Measurements from ENCODE around the gene CSPG5. TPM values are rescaled to one million over a fixed set of nuclear protein-coding genes. Genes with fewer than 3 reads are reported as not detected.

CSPG5 gene
- polyA plus RNA-seq, 1 donor (not counting 4 experiments of a cell fraction or from before 2014, with no cell fraction given) = 0.14 TPM

GRCh38 chr3:47590216-47590615 is 11.6 kb upstream of the CSPG5 start:
- Histone ChIP-seq H3K9me1 (ENCODE audit: control insufficient read depth, extremely low read depth, insufficient read depth, low read length) (no peaks in the 10 kb centered on the region), H3K4me1 (ENCODE audit: control insufficient read depth, extremely low read depth, insufficient read depth, low read length) (peaks cover 5% of the 10 kb centered on the region), H3K79me2 (ENCODE audit: control insufficient read depth, insufficient read depth, low read length) (no peaks in the 10 kb centered on the region), H2AFZ (ENCODE audit: control insufficient read depth, low read length) (no peak overlapping the region), H3K36me3 (ENCODE audit: control insufficient read depth in 2 of 2, extremely low read depth in 1 of 2, insufficient read depth in 2 of 2, low read length in 2 of 2) (peaks cover 20 to 29% of the 10 kb centered on the region in 2 experiments), H3K4me3 (ENCODE audit: control insufficient read depth in 2 of 3, extremely low read depth in 1 of 3, insufficient read depth in 2 of 3, low read depth in 1 of 3, low read length in 3 of 3) (no peak overlapping the region), H3K4me2 (ENCODE audit: control insufficient read depth, extremely low read depth, insufficient read depth, low read depth, low read length) (no peak overlapping the region), H3K9me3 (ENCODE audit: control insufficient read depth, low read depth, low read length) (no peaks in the 10 kb centered on the region), H4K20me1 (ENCODE audit: control insufficient read depth, extremely low read depth, insufficient read depth, low read length) (no peaks in the 10 kb centered on the region), H3K27me3 (ENCODE audit: control insufficient read depth, extremely low read depth, insufficient read depth, low read length) (no peaks in the 10 kb centered on the region), H3K9ac (ENCODE audit: control insufficient read depth, extremely low read depth, insufficient read depth, low read length) (no peak overlapping the region), H3K27ac (ENCODE audit: control insufficient read depth, insufficient read depth, low read length) (no peak overlapping the region)
- dilution Hi-C loops (cut with MboI; ENCODE audit: extremely low pct_ligation_motif_present, low sequenced_read_pairs) = no loop called here
- DNase-seq (ENCODE audit: low read depth, low spot score) (no peak), FAIRE-seq (no peak)
- TF ChIP-seq CTCF (optimal IDR thresholded peaks at IDR 0.05 in 1 of 3, IDR thresholded peaks at IDR 0.05 in 1 of 3, conservative IDR thresholded peaks at IDR 0.05 in 1 of 3; ENCODE audit: extremely low read depth in 1 of 3, insufficient read depth in 2 of 3, low read length in 3 of 3) (no peak), EZH2 (IDR thresholded peaks at IDR 0.05; ENCODE audit: low read length) (no peak)

- no peaks in the 10 kb centered on the region for H3K27me3 ChIP-seq (ENCODE audit: control insufficient read depth, extremely low read depth, insufficient read depth, low read length)
- no peak overlapping the region for H3K4me3 ChIP-seq (ENCODE audit: control insufficient read depth in 2 of 3, extremely low read depth in 1 of 3, insufficient read depth in 2 of 3, low read depth in 1 of 3, low read length in 3 of 3)
- H3K9me3 ChIP-seq (ENCODE audit: control insufficient read depth, low read depth, low read length) = no peaks in the 10 kb centered on the region
- H3K79me2 ChIP-seq (ENCODE audit: control insufficient read depth, insufficient read depth, low read length) = no peaks in the 10 kb centered on the region
- FAIRE-seq = no peak
- H3K4me1 ChIP-seq (ENCODE audit: control insufficient read depth, extremely low read depth, insufficient read depth, low read length) = peaks cover 3% of the 10 kb centered on the region
- H3K9me1 ChIP-seq (ENCODE audit: control insufficient read depth, extremely low read depth, insufficient read depth, low read length) = no peaks in the 10 kb centered on the region
- no peaks in the 10 kb centered on the region for H4K20me1 ChIP-seq (ENCODE audit: control insufficient read depth, extremely low read depth, insufficient read depth, low read length)
- no peak overlapping the region for H2AFZ ChIP-seq (ENCODE audit: control insufficient read depth, low read length)
- H3K4me2 ChIP-seq (ENCODE audit: control insufficient read depth, extremely low read depth, insufficient read depth, low read depth, low read length) = no peak overlapping the region
- TF ChIP-seq EZH2 (IDR thresholded peaks at IDR 0.05; ENCODE audit: low read length) (no peak), CTCF (optimal IDR thresholded peaks at IDR 0.05 in 1 of 3, IDR thresholded peaks at IDR 0.05 in 1 of 3, conservative IDR thresholded peaks at IDR 0.05 in 1 of 3; ENCODE audit: extremely low read depth in 1 of 3, insufficient read depth in 2 of 3, low read length in 3 of 3) (no peak)
- dilution Hi-C loops (cut with MboI; ENCODE audit: extremely low pct_ligation_motif_present, low sequenced_read_pairs) = no loop called here
- peaks cover 21 to 29% of the 10 kb centered on the region in 2 experiments for H3K36me3 ChIP-seq (ENCODE audit: control insufficient read depth in 2 of 2, extremely low read depth in 1 of 2, insufficient read depth in 2 of 2, low read length in 2 of 2)
- no peak overlapping the region for H3K27ac ChIP-seq (ENCODE audit: control insufficient read depth, insufficient read depth, low read length)
- no peak for DNase-seq (ENCODE audit: low read depth, low spot score)
- H3K9ac ChIP-seq (ENCODE audit: control insufficient read depth, extremely low read depth, insufficient read depth, low read length) = no peak overlapping the region
Measured at GRCh38 chr3:47588587-47588986, 9.9 kb upstream of the CSPG5 start.
